ENCODE results near the gene PPIB.

GRCh38 chr15:64110950-64111678 is 51.7 kb downstream of the PPIB start:
- TF ChIP-seq POLR2A (IDR thresholded peaks at IDR 0.05) (no peak), CTCF (IDR thresholded peaks at IDR 0.05) (no peak)
